ENCODE data around the gene USP17L17. TPM values are rescaled to one million over a fixed set of nuclear protein-coding genes. Genes with fewer than 3 reads are reported as not detected.
"Not testable (repeated sequence)": the region's sequence is repeated elsewhere in the genome, so short reads cannot be mapped to it uniquely, and the experiment has no call there.

USP17L17 gene
- not detected in 2 replicates for total RNA-seq (2014; rRNA removed; shearing (Covaris generic))

- DNase-seq (ENCODE audit: low read depth), result not testable (repeated sequence)
Observed at GRCh38 chr4:9243579-9243978, at the start of gene USP17L17. USP17L17 (plus strand) TSS chr4:9243879; CDS start chr4:9243879, 0 bp downstream.

- not testable (repeated sequence) for DNase-seq (ENCODE audit: low read depth)
Observed at GRCh38 chr4:9210357-9210756, 33.3 kb upstream of the USP17L17 start, which contains the start of gene USP17L10. USP17L10 (plus strand) TSS chr4:9210657; CDS start chr4:9210657, 0 bp downstream.

- DNase-seq (ENCODE audit: low read depth), result not testable (repeated sequence)
Observed at GRCh38 chr4:9214701-9215100, 29.0 kb upstream of the USP17L17 start.

- not testable (repeated sequence) for DNase-seq (ENCODE audit: low read depth)
Observed at GRCh38 chr4:9215105-9215504, 28.6 kb upstream of the USP17L17 start, which contains the start of gene USP17L11. USP17L11 (plus strand) TSS chr4:9215405; CDS start chr4:9215405, 0 bp downstream.

GRCh38 chr4:9219852-9220251, 23.8 kb upstream of the USP17L17 start, which contains the start of gene USP17L12:
USP17L12 (plus strand) TSS chr4:9220152; CDS start chr4:9220152, 0 bp downstream.
- not testable (repeated sequence) for DNase-seq (ENCODE audit: low read depth)

GRCh38 chr4:9224596-9224995, 19.1 kb upstream of the USP17L17 start, which contains the start of gene USP17L13:
USP17L13 (plus strand) TSS chr4:9224896; CDS start chr4:9224896, 0 bp downstream.
- DNase-seq (ENCODE audit: low read depth), result not testable (repeated sequence)

- DNase-seq (ENCODE audit: low read depth), result not testable (repeated sequence)
Observed at GRCh38 chr4:9230249-9230648, 13.4 kb upstream of the USP17L17 start.

GRCh38 chr4:9234085-9234484, 9.6 kb upstream of the USP17L17 start, which contains the start of gene USP17L15:
USP17L15 (plus strand) TSS chr4:9234385; CDS start chr4:9234385, 0 bp downstream.
- not testable (repeated sequence) for DNase-seq (ENCODE audit: low read depth)

- DNase-seq (ENCODE audit: low read depth), result not testable (repeated sequence)
Observed at GRCh38 chr4:9238461-9238860, 5.2 kb upstream of the USP17L17 start.

- DNase-seq (ENCODE audit: low read depth), result not testable (repeated sequence)
Observed at GRCh38 chr4:9247953-9248680, 4.4 kb downstream of the USP17L17 start, which contains the start of gene USP17L18. USP17L18 (plus strand) TSS chr4:9248630; CDS start chr4:9248630, 0 bp downstream.

GRCh38 chr4:9253078-9253477, 9.4 kb downstream of the USP17L17 start, which contains the start of gene USP17L19:
USP17L19 (plus strand) TSS chr4:9253378; CDS start chr4:9253378, 0 bp downstream.
- not testable (repeated sequence) for DNase-seq (ENCODE audit: low read depth)

- DNase-seq (ENCODE audit: low read depth), result not testable (repeated sequence)
Observed at GRCh38 chr4:9257824-9258223, 14.1 kb downstream of the USP17L17 start, which contains the start of gene USP17L20. USP17L20 (plus strand) TSS chr4:9258124; CDS start chr4:9258124, 0 bp downstream.

GRCh38 chr4:9262572-9262971, 18.9 kb downstream of the USP17L17 start, which contains the start of gene USP17L21:
USP17L21 (plus strand) TSS chr4:9262872; CDS start chr4:9262872, 0 bp downstream.
- DNase-seq (ENCODE audit: low read depth), result not testable (repeated sequence)

GRCh38 chr4:9267319-9267718, 23.6 kb downstream of the USP17L17 start, which contains the start of gene USP17L22:
USP17L22 (plus strand) TSS chr4:9267619; CDS start chr4:9267619, 0 bp downstream.
- not testable (repeated sequence) for DNase-seq (ENCODE audit: low read depth)

GRCh38 chr4:9271719-9272118, 28.0 kb downstream of the USP17L17 start:
- not testable (repeated sequence) for DNase-seq (ENCODE audit: low read depth)

Other genes starting within 250 kb of the USP17L17 start
- not detected in 2 replicates for gene FAM90A26, start 73.5 kb upstream of the USP17L17 start, total RNA-seq (2014; rRNA removed; shearing (Covaris generic))
- gene USP17L10, start 33.2 kb upstream of the USP17L17 start, total RNA-seq (2014; rRNA removed; shearing (Covaris generic)), result not detected in 2 replicates
- not detected in 2 replicates for gene USP17L11, start 28.5 kb upstream of the USP17L17 start, total RNA-seq (2014; rRNA removed; shearing (Covaris generic))
- not detected in 2 replicates for gene USP17L12, start 23.7 kb upstream of the USP17L17 start, total RNA-seq (2014; rRNA removed; shearing (Covaris generic))
- not detected in 2 replicates for gene USP17L13, start 19.0 kb upstream of the USP17L17 start, total RNA-seq (2014; rRNA removed; shearing (Covaris generic))
- gene USP17L15, start 9.5 kb upstream of the USP17L17 start, total RNA-seq (2014; rRNA removed; shearing (Covaris generic)), result not detected in 2 replicates
- not detected in 2 replicates for gene USP17L18, start 4.8 kb downstream of the USP17L17 start, total RNA-seq (2014; rRNA removed; shearing (Covaris generic))
- not detected in 2 replicates for gene USP17L19, start 9.5 kb downstream of the USP17L17 start, total RNA-seq (2014; rRNA removed; shearing (Covaris generic))
- gene USP17L20, start 14.2 kb downstream of the USP17L17 start, total RNA-seq (2014; rRNA removed; shearing (Covaris generic)), result not detected in 2 replicates
- gene USP17L21, start 19.0 kb downstream of the USP17L17 start, total RNA-seq (2014; rRNA removed; shearing (Covaris generic)), result not detected in 2 replicates
- not detected in 2 replicates for gene USP17L22, start 23.7 kb downstream of the USP17L17 start, total RNA-seq (2014; rRNA removed; shearing (Covaris generic))
- not detected in 2 replicates for gene USP17L24, start 81.3 kb downstream of the USP17L17 start, total RNA-seq (2014; rRNA removed; shearing (Covaris generic))
- not detected in 2 replicates for gene USP17L25, start 86.0 kb downstream of the USP17L17 start, total RNA-seq (2014; rRNA removed; shearing (Covaris generic))
- not detected in 2 replicates for gene USP17L26, start 90.8 kb downstream of the USP17L17 start, total RNA-seq (2014; rRNA removed; shearing (Covaris generic))
- not detected in 2 replicates for gene USP17L5, start 95.5 kb downstream of the USP17L17 start, total RNA-seq (2014; rRNA removed; shearing (Covaris generic))
- gene USP17L27, start 100.3 kb downstream of the USP17L17 start, total RNA-seq (2014; rRNA removed; shearing (Covaris generic)), result not detected in 2 replicates
- not detected in 2 replicates for gene USP17L28, start 105.0 kb downstream of the USP17L17 start, total RNA-seq (2014; rRNA removed; shearing (Covaris generic))
- not detected in 2 replicates for gene USP17L29, start 109.8 kb downstream of the USP17L17 start, total RNA-seq (2014; rRNA removed; shearing (Covaris generic))
- not detected in 2 replicates for gene USP17L30, start 119.2 kb downstream of the USP17L17 start, total RNA-seq (2014; rRNA removed; shearing (Covaris generic))
- not detected in 2 replicates for gene DEFB131A, start 200.5 kb downstream of the USP17L17 start, total RNA-seq (2014; rRNA removed; shearing (Covaris generic))